OCI-LY3 (cell line): ENCODE measurements around the gene HIF1AN.

ENCODE experiments used
- EZH2phosphoT487 ChIP-seq: fragments of 200-600 bp; shearing (Covaris generic); IDR thresholded peaks from 2 replicates; pipeline ENCODE4 v1.6.1; 2018; ENCODE audit warnings: antibody characterized with exemption, mixed run types, low read depth
- TF ChIP-seq, protein P1 (sequence below): fragments of 200-600, 300-600 bp; sonication (generic); IDR thresholded peaks from 2 replicates; pipeline ENCODE4 v1.5.1; 2014; ENCODE audit warnings: antibody characterized with exemption, low read length, low read depth

DNA sequence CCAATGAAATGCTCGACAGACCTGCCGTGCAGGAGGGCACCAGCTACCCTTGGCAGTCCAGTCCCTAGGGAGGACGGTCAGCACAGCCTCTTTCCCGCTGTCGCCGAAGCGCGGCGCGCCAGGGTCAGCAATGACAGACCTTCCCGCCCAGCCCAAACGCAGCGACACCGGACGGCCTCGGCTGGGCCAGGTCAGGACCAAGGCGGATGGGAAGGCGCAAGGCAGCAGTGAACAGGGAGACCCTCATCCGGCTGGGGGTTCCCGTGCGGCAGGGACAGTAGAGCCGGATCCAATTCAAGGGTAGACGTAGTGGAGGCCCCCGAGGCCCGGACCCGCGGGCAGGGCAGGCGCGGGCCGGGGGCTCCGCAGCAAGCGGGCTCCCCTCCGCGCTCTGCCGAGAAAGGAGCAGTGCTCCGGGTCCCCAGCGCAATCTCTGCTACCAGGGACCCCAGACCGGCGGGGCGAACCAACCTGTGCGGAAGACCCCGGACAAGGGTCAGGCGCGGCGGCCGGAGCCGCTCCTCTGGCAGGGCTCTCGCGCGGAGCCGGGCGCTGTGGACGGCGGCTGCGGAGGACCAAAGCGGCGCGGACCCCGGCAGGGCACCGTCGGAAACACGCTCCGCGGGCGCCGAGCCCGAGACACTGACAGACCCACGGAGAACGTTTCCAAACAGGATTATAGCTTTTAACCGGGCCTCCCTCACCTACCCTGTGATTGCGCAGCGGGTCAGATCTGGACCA, 16.3 kb upstream of the HIF1AN start, which contains the start of gene SEC31B:
- TF ChIP-seq, protein P1, sequence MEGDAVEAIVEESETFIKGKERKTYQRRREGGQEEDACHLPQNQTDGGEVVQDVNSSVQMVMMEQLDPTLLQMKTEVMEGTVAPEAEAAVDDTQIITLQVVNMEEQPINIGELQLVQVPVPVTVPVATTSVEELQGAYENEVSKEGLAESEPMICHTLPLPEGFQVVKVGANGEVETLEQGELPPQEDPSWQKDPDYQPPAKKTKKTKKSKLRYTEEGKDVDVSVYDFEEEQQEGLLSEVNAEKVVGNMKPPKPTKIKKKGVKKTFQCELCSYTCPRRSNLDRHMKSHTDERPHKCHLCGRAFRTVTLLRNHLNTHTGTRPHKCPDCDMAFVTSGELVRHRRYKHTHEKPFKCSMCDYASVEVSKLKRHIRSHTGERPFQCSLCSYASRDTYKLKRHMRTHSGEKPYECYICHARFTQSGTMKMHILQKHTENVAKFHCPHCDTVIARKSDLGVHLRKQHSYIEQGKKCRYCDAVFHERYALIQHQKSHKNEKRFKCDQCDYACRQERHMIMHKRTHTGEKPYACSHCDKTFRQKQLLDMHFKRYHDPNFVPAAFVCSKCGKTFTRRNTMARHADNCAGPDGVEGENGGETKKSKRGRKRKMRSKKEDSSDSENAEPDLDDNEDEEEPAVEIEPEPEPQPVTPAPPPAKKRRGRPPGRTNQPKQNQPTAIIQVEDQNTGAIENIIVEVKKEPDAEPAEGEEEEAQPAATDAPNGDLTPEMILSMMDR, result no peak
- no peak for TF ChIP-seq EZH2phosphoT487
